Panc1 (cell line): Measurements from ENCODE around the gene UGT2A2.

Experiments used
- POLR2AphosphoS5 ChIP-seq: IDR thresholded peaks from 2 replicates; pipeline ENCODE4 v1.6.1; 2012; ENCODE audit warnings: mild to moderate bottlenecking, low read depth, low read length, moderate library complexity
- TF ChIP-seq, protein P1 (sequence below): fragments of 450-650 bp; IDR thresholded peaks from 2 replicates; pipeline ENCODE4 v1.5.1; 2017; ENCODE audit warnings: mild to moderate bottlenecking

GRCh38 chr4:69546134-69546765 lies 93.2 kb downstream of the UGT2A2 start:
- TF ChIP-seq, protein P1, sequence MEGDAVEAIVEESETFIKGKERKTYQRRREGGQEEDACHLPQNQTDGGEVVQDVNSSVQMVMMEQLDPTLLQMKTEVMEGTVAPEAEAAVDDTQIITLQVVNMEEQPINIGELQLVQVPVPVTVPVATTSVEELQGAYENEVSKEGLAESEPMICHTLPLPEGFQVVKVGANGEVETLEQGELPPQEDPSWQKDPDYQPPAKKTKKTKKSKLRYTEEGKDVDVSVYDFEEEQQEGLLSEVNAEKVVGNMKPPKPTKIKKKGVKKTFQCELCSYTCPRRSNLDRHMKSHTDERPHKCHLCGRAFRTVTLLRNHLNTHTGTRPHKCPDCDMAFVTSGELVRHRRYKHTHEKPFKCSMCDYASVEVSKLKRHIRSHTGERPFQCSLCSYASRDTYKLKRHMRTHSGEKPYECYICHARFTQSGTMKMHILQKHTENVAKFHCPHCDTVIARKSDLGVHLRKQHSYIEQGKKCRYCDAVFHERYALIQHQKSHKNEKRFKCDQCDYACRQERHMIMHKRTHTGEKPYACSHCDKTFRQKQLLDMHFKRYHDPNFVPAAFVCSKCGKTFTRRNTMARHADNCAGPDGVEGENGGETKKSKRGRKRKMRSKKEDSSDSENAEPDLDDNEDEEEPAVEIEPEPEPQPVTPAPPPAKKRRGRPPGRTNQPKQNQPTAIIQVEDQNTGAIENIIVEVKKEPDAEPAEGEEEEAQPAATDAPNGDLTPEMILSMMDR = no peak
- no peak for TF ChIP-seq POLR2AphosphoS5
